Body of pancreas (tissue), 4 donors: Measurements from ENCODE around the gene ALCAM. TPM values are rescaled to one million over a fixed set of nuclear protein-coding genes. Genes with fewer than 3 reads are reported as not detected.

Source experiments
- ATAC-seq: fragments of 150-250 bp; one replicate; pipeline ENCODE4 v1.9.1; 2016
- DNase-seq, 4 donors: peaks; one replicate each; pipeline ENCODE4 v3.0.0-alpha.2; 2019
- H3K27ac ChIP-seq, 4 donors: fragments of 200-600 bp; sonication (generic); 1 replicate in 3 of 4; 2 replicates in 1 of 4; pipeline versions ENCODE4 v1.5.1 to v1.6.1; 2016 to 2019; ENCODE audit warnings: mild to moderate bottlenecking in 1 of 4, mixed read lengths in 1 of 4, moderate library complexity in 1 of 4
- H3K27me3 ChIP-seq, 2 donors: fragments of 200-600 bp; sonication (generic); one replicate each; pipeline ENCODE4 v1.6.0; 2016; ENCODE audit warnings: mild to moderate bottlenecking in 1 of 2
- H3K36me3 ChIP-seq, 2 donors: fragments of 200-600 bp; sonication (generic); replicated peaks in 1 of 2; 2 replicates each; pipeline ENCODE4 v1.5.1; 2016; ENCODE audit warnings: low read depth in 2 of 2; ENCODE audit not compliant: insufficient read depth in 1 of 2
- H3K4me1 ChIP-seq: fragments of 200-600 bp; sonication (generic); one replicate; pipeline ENCODE4 v1.6.0; 2016
- H3K4me3 ChIP-seq, 2 donors: fragments of 200-600 bp; sonication (generic); 1 replicate in 1 of 2; 2 replicates in 1 of 2; pipeline ENCODE4 v1.5.1; 2016 to 2019
- H3K9me3 ChIP-seq, 3 donors: fragments of 200-600 bp; sonication (generic); 1 replicate in 2 of 3; 2 replicates in 1 of 3; pipeline ENCODE4 v1.5.1; 2016
- POLR2A ChIP-seq, 3 donors: fragments of 450-650 bp; IDR thresholded peaks; one replicate each; pipeline ENCODE4 v1.6.1; 2016; ENCODE audit warnings: antibody characterized with exemption in 3 of 3, mild to moderate bottlenecking in 2 of 3
- WGBS, 2 donors: methylation state at CpG; one replicate each; pipeline ENCODE4 v1.1.5; 2017; 5-methylcytosine and 5-hydroxymethylcytosine counted together
- intact Hi-C: fragments of 100-400 bp; cut with DNase I; formaldehyde crosslinking; loops from one replicate; pipeline ENCODE4 v1.15.1; 2023
- total RNA-seq, 2 donors: library from RNA; depleted of rRNA; stranded (reverse); fragments of >200 nt; gene quantifications; one replicate each; pipeline ENCODE4 v1.1.0, GENCODE V29; 2016
- TF ChIP-seq, protein P1 (sequence below), 7 experiments: fragments of 450-650 bp in 4 of 7; fragments of 200-600 bp in 3 of 7; sonication (generic) in 3 of 7; IDR thresholded peaks; one replicate each; pipeline ENCODE4 v1.5.1; 2016 to 2019; ENCODE audit warnings: antibody characterized with exemption in 7 of 7

The ALCAM gene
- total RNA-seq, 2 donors from 2014 or later = 34.8 to 35.3 TPM

GRCh38 chr3:105365081-105365390 is 1.7 kb upstream of the ALCAM start:
- ATAC-seq (no peak), DNase-seq (no peak)
- Histone ChIP-seq H3K36me3 (no peaks in the 10 kb centered on the region), H3K27me3 (no peaks in the 10 kb centered on the region), H3K4me1 (peaks cover 12% of the 10 kb centered on the region), H3K9me3 (no peaks in the 10 kb centered on the region), H3K4me3 (peak overlapping the region in 1 of 2 donors; percentile 3), H3K27ac (peak overlapping the region; percentile 89 to 94 (median 90))
- TF ChIP-seq, protein P1, sequence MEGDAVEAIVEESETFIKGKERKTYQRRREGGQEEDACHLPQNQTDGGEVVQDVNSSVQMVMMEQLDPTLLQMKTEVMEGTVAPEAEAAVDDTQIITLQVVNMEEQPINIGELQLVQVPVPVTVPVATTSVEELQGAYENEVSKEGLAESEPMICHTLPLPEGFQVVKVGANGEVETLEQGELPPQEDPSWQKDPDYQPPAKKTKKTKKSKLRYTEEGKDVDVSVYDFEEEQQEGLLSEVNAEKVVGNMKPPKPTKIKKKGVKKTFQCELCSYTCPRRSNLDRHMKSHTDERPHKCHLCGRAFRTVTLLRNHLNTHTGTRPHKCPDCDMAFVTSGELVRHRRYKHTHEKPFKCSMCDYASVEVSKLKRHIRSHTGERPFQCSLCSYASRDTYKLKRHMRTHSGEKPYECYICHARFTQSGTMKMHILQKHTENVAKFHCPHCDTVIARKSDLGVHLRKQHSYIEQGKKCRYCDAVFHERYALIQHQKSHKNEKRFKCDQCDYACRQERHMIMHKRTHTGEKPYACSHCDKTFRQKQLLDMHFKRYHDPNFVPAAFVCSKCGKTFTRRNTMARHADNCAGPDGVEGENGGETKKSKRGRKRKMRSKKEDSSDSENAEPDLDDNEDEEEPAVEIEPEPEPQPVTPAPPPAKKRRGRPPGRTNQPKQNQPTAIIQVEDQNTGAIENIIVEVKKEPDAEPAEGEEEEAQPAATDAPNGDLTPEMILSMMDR (IDR thresholded peaks at IDR 0.05) = peak in 3 of 7 experiments; percentile 8 to 27 (median 15)
- peak in 1 of 3 donors; percentile 12 for TF ChIP-seq POLR2A (IDR thresholded peaks at IDR 0.05)
- WGBS, 2 donors = 19 to 23% methylated on average over 5 of the region's 5 CpGs
- intact Hi-C loops = no loop called here

GRCh38 chr3:105365391-105366325 is 1.1 kb upstream of the ALCAM start:
- H3K36me3 ChIP-seq = no peaks in the 10 kb centered on the region
- ATAC-seq (peak; percentile 14), DNase-seq (peak; percentile 50 to 85 (median 60))
- TF ChIP-seq, protein P1 (IDR thresholded peaks at IDR 0.05) = peak in 1 of 7 experiments; percentile 3
- no peak for TF ChIP-seq POLR2A (IDR thresholded peaks at IDR 0.05)
- WGBS, 2 donors = 1 to 3% methylated on average over 24 of the region's 24 CpGs
- peaks cover 19% of the 10 kb centered on the region for H3K4me1 ChIP-seq
- H3K27ac ChIP-seq = peak overlapping the region; percentile 89 to 94 (median 90)
- H3K27me3 ChIP-seq = no peaks in the 10 kb centered on the region
- H3K4me3 ChIP-seq = peak overlapping the region; percentile 8 to 12
- no peaks in the 10 kb centered on the region for H3K9me3 ChIP-seq
- intact Hi-C loops = no loop called here

- ATAC-seq (peak; percentile 8), DNase-seq (peak; percentile 41 to 49 (median 46))
- 0 to 1% methylated on average over 17 to 29 of the region's 29 CpGs for WGBS, 2 donors
- H3K27me3 ChIP-seq = no peaks in the 10 kb centered on the region
- peak overlapping the region; percentile 56 to 65 for H3K4me3 ChIP-seq
- H3K9me3 ChIP-seq = no peaks in the 10 kb centered on the region
- H3K27ac ChIP-seq = peak overlapping the region; percentile 89 to 94 (median 90)
- TF ChIP-seq, protein P1 (IDR thresholded peaks at IDR 0.05) = no peak
- H3K36me3 ChIP-seq = no peaks in the 10 kb centered on the region
- intact Hi-C loops = no loop called here
- H3K4me1 ChIP-seq = peaks cover 21% of the 10 kb centered on the region
These were observed 325 bp downstream of the ALCAM start for GRCh38 chr3:105367063-105367405.

DNA sequence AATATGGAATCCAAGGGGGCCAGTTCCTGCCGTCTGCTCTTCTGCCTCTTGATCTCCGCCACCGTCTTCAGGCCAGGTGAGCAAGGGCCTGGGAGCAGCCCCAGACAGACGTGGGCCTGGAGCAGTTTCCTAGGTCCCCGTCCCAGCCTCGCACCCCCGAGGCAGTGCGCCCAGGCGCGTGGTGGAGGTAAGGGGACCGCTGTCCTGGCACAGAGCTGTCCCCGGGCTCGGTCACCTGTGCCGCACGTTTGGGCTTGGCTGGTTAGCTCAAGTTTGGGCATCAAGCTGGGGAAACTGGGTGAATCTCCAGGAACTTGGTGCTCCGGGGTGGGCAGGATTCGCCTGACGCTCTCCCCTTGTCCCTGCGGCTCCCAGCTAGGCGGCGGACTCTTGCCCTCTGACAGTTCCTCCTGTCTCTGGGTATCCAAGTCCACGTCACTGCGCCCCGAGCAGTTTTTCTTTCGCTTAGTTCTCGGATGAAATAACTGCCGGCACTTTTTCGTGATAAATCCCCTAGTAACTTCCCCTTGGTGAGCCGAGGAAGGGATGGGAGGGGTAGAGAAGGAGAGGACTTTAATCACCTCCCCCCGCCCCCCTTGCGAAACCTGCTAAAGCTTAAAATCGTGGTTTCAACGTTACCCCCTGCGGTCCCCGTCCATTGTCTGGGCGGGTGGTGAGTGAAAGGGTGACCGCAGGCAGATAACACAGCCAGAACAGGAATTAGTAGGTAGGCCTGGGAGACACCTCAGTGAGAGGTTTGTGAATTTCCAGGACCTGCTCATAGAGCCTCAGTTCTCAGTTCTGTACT is 901 bp downstream of the ALCAM start:
- peak in 2 of 3 donors; percentile 44 to 54 for TF ChIP-seq POLR2A (IDR thresholded peaks at IDR 0.05)
- TF ChIP-seq, protein P1 (IDR thresholded peaks at IDR 0.05) = peak in 3 of 7 experiments; percentile 4 to 25 (median 20)
- Histone ChIP-seq H3K4me1 (peaks cover 25% of the 10 kb centered on the region), H3K9me3 (no peaks in the 10 kb centered on the region), H3K27me3 (no peaks in the 10 kb centered on the region), H3K27ac (peak overlapping the region; percentile 89 to 94 (median 90)), H3K36me3 (no peaks in the 10 kb centered on the region), H3K4me3 (peak overlapping the region; percentile 56 to 65)
- DNase-seq = peak; percentile 71 to 81 (median 75)
- 0 to 1% methylated on average over 29 to 37 of the region's 37 CpGs for WGBS, 2 donors
- peak; percentile 6 for ATAC-seq
- intact Hi-C loops = no loop called here
